Esophagus muscularis mucosa (tissue), 4 donors: ENCODE results near the gene CHCHD5. TPM values are rescaled to one million over a fixed set of nuclear protein-coding genes. Genes with fewer than 3 reads are reported as not detected.
A peak's percentile ranks its signal among the peaks of the same experiment; 100 is the strongest.

Source experiments
- DNase-seq: peaks from one replicate; pipeline ENCODE4 v3.0.0-alpha.2; 2017; ENCODE audit errors: extremely low spot score
- H3K27ac ChIP-seq, 4 donors: fragments of 200-600 bp; sonication (generic); replicated peaks in 1 of 4; 1 replicate in 3 of 4; 2 replicates in 1 of 4; pipeline ENCODE4 v1.5.1; 2016 to 2019; ENCODE audit warnings: mild to moderate bottlenecking in 1 of 4
- H3K27me3 ChIP-seq, 4 donors: fragments of 200-600 bp; sonication (generic); one replicate each; pipeline versions ENCODE4 v1.5.1 to v1.6.0; 2016 to 2019
- H3K36me3 ChIP-seq, 4 donors: fragments of 200-600 bp; sonication (generic); one replicate each; pipeline ENCODE4 v1.5.1; 2016 to 2019
- H3K4me1 ChIP-seq, 4 donors: fragments of 200-600 bp; sonication (generic); one replicate each; pipeline ENCODE4 v1.5.1; 2016 to 2019
- H3K4me3 ChIP-seq, 4 donors: fragments of 200-600 bp; sonication (generic); 1 replicate in 2 of 4; 2 replicates in 2 of 4; pipeline ENCODE4 v1.5.1; 2016 to 2019; ENCODE audit warnings: mild to moderate bottlenecking in 4 of 4, moderate library complexity in 1 of 4
- H3K9me3 ChIP-seq, 4 donors: fragments of 200-600 bp; sonication (generic); 1 replicate in 3 of 4; 2 replicates in 1 of 4; pipeline ENCODE4 v1.5.1; 2016 to 2019
- CTCF ChIP-seq, 3 experiments: fragments of 200-600 bp in 2 of 3; fragments of 450-650 bp in 1 of 3; sonication (generic) in 2 of 3; IDR thresholded peaks; one replicate each; pipeline ENCODE4 v1.5.1; 2017 to 2019; ENCODE audit warnings: antibody characterized with exemption in 3 of 3, mild to moderate bottlenecking in 2 of 3, moderate library complexity in 1 of 3
- EP300 ChIP-seq: sonication (generic); formaldehyde crosslinking; IDR thresholded peaks from one replicate; pipeline ENCODE4 v1.6.1; 2017; ENCODE audit warnings: antibody characterized with exemption
- POLR2A ChIP-seq: fragments of 450-650 bp; IDR thresholded peaks from one replicate; pipeline ENCODE4 v1.6.1; 2017; ENCODE audit warnings: antibody characterized with exemption, moderate library complexity, mild to moderate bottlenecking, low read depth
- POLR2AphosphoS5 ChIP-seq, 2 donors: sonication (generic); formaldehyde crosslinking; IDR thresholded peaks; one replicate each; pipeline ENCODE4 v1.6.1; 2017; ENCODE audit warnings: antibody characterized with exemption in 2 of 2
- WGBS: methylation state at CpG from one replicate; pipeline ENCODE4 v1.1.5; 2018; 5-methylcytosine and 5-hydroxymethylcytosine counted together
- intact Hi-C: fragments of 100-400 bp; cut with DNase I; formaldehyde crosslinking; loops from one replicate; pipeline ENCODE4 v1.15.1; 2023
- small RNA-seq, 3 donors: library from RNA; depleted of rRNA; stranded (forward); fragments of <200 nt; gene quantifications; one replicate each; pipeline ENCODE3, GENCODE V24; 2016
- total RNA-seq, 4 donors: library from RNA; depleted of rRNA; stranded (reverse); fragments of >200 nt; gene quantifications; one replicate each; pipeline versions ENCODE4 v1.1.0 to v1.2.1, GENCODE V29; 2016

CHCHD5 gene
- total RNA-seq, 4 donors from 2014 or later = 12.0 to 21.9 (median 16.1) TPM

GRCh38 chr2:112636605-112637288 is 52.3 kb downstream of the CHCHD5 start:
- peak; percentile 31 for DNase-seq
- Histone ChIP-seq H3K36me3 (no peaks in the 10 kb centered on the region), H3K27ac (no peak overlapping the region), H3K9me3 (no peaks in the 10 kb centered on the region), H3K27me3 (no peaks in the 10 kb centered on the region), H3K4me1 (peaks cover 0 to 10% (median 3%) of the 10 kb centered on the region in 4 donors), H3K4me3 (no peak overlapping the region)
- TF ChIP-seq CTCF (IDR thresholded peaks at IDR 0.05) (no peak), POLR2A (no peak), EP300 (no peak), POLR2AphosphoS5 (IDR thresholded peaks at IDR 0.05) (no peak)
- WGBS = 78% methylated on average over 6 of the region's 7 CpGs
- intact Hi-C loops = no loop called here

- DNase-seq = no peak
- Histone ChIP-seq H3K27ac (no peak overlapping the region), H3K27me3 (no peaks in the 10 kb centered on the region), H3K4me1 (peaks cover 0 to 8% (median 2%) of the 10 kb centered on the region in 4 donors), H3K36me3 (no peaks in the 10 kb centered on the region), H3K4me3 (no peak overlapping the region), H3K9me3 (no peaks in the 10 kb centered on the region)
- TF ChIP-seq POLR2A (no peak), POLR2AphosphoS5 (IDR thresholded peaks at IDR 0.05) (no peak), EP300 (no peak), CTCF (IDR thresholded peaks at IDR 0.05) (no peak)
- intact Hi-C loops = no loop called here
- 91% methylated on average over 4 of the region's 4 CpGs for WGBS
Measured at GRCh38 chr2:112637289-112637660, 52.9 kb downstream of the CHCHD5 start.

Small RNAs within 50 kb of the gene (small RNA-seq; reads per million reads assigned to genes)
- 0 reads per million in 3 donors for gene RF00019

Other genes starting within 250 kb of the CHCHD5 start
- 10 to 100 TPM; 11.6 to 24.5 (median 15.3) TPM for gene RGPD8, start 151.0 kb upstream of the CHCHD5 start, total RNA-seq
- 10 to 100 TPM; 25.8 to 29.2 (median 27.3) TPM for gene TTL, start 102.5 kb upstream of the CHCHD5 start, total RNA-seq
- gene POLR1B, start 42.1 kb upstream of the CHCHD5 start, total RNA-seq = 10 to 100 TPM in 3 of 4 donors, 1 to 10 TPM in 1; 10.0 to 12.4 (median 10.2) TPM
- 10 to 100 TPM; 12.0 to 34.1 (median 14.9) TPM for gene SLC20A1, start 61.3 kb downstream of the CHCHD5 start, total RNA-seq
- not detected for gene NT5DC4, start 136.4 kb downstream of the CHCHD5 start, total RNA-seq
- 1 to 10 TPM in 1 of 4 donors, under 1 TPM in 2, not detected in 1; 0.23 to 1.5 (median 0.91) TPM for gene CKAP2L, start 180.0 kb downstream of the CHCHD5 start, total RNA-seq
- under 1 TPM in 1 of 4 donors, not detected in 3; 0.13 TPM for gene IL1A, start 199.9 kb downstream of the CHCHD5 start, total RNA-seq